WERI-Rb-1 (cell line): ENCODE measurements around the gene CTDP1.

Experiments used
- DNase-seq: peaks from one replicate; pipeline ENCODE4 v3.0.0-alpha.2; 2020
- H3K27ac ChIP-seq: fragments of 250-450 bp; sonication (Bioruptor Pico); 2 replicates; pipeline ENCODE4 v1.5.1; 2020; ENCODE audit warnings: mild to moderate bottlenecking, moderate library complexity
- H3K27me3 ChIP-seq: fragments of 250-450 bp; sonication (Bioruptor Pico); 2 replicates; pipeline ENCODE4 v1.5.1; 2021; ENCODE audit warnings: mild to moderate bottlenecking, low read depth, moderate library complexity; ENCODE audit not compliant: insufficient read depth, severe bottlenecking
- H3K36me3 ChIP-seq: fragments of 250-450 bp; sonication (Bioruptor Pico); 2 replicates; pipeline ENCODE4 v1.5.1; 2020; ENCODE audit warnings: mild to moderate bottlenecking, moderate library complexity
- H3K4me3 ChIP-seq: 2 replicates; pipeline ENCODE4 v1.5.1; 2011; ENCODE audit warnings: low read depth, mild to moderate bottlenecking, control low read depth, low read length
- H3K9me3 ChIP-seq: fragments of 250-450 bp; sonication (Bioruptor Pico); 2 replicates; pipeline ENCODE4 v1.5.1; 2021; ENCODE audit warnings: mild to moderate bottlenecking, moderate library complexity; ENCODE audit not compliant: severe bottlenecking
- TF ChIP-seq, protein P1 (sequence below): IDR thresholded peaks from 2 replicates; pipeline ENCODE4 v1.5.1; 2011; ENCODE audit warnings: low read depth, mild to moderate bottlenecking, control low read depth, inconsistent platforms, low read length

Gene CTDP1

GRCh38 chr18:79733986-79734770 is 54.6 kb downstream of the CTDP1 start:
- Histone ChIP-seq H3K4me3 (no peak overlapping the region), H3K9me3 (peaks cover 13% of the 10 kb centered on the region), H3K27me3 (no peaks in the 10 kb centered on the region), H3K36me3 (peaks cover 63% of the 10 kb centered on the region), H3K27ac (no peak overlapping the region)
- no peak for DNase-seq
- TF ChIP-seq, protein P1, sequence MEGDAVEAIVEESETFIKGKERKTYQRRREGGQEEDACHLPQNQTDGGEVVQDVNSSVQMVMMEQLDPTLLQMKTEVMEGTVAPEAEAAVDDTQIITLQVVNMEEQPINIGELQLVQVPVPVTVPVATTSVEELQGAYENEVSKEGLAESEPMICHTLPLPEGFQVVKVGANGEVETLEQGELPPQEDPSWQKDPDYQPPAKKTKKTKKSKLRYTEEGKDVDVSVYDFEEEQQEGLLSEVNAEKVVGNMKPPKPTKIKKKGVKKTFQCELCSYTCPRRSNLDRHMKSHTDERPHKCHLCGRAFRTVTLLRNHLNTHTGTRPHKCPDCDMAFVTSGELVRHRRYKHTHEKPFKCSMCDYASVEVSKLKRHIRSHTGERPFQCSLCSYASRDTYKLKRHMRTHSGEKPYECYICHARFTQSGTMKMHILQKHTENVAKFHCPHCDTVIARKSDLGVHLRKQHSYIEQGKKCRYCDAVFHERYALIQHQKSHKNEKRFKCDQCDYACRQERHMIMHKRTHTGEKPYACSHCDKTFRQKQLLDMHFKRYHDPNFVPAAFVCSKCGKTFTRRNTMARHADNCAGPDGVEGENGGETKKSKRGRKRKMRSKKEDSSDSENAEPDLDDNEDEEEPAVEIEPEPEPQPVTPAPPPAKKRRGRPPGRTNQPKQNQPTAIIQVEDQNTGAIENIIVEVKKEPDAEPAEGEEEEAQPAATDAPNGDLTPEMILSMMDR, result no peak

DNA sequence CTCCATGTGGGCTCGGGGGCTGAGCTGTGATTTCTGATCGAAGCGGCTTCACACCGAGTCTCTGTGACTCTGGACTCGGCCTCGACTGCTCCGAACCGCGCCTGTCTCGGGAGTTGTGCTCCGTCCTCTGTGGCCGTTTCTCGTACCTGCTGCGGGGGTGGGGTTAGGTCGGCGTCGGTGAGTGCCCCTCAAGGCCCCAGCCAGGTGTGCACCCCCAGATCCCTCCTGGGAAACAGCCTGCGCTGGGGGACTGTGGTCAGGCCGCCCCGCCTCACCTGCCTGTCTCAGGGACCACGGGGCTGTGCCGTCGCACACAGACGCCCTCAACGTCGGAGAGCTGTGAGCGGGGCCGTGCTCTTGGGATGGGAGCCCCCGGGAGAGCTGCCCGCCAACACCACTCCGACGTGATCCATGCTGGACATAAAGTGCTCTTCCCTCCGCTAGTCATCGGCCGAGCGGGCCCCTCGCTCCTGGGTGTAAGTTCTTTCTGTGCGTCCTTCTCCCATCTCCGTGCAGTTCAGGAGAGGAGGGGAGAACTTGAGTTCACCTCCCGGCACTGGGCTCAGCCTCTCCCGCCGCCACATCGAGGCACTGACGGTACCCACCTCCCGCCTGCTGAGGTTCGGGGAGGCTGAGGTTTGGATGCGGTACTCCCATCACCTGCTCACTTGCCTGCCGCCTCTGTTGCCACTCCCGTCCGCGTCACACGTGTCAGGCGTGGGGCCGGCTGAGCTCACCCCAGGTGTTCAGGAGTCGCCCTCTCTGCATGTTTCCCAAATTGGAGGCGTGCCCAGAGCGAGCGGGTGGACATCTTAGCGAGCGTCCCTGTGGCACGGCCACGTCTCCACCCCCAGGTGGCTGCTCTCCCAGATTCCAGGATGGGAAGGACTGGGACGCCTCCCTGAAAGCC is 55.7 kb downstream of the CTDP1 start:
- H3K27ac ChIP-seq, result no peak overlapping the region
- no peak overlapping the region for H3K4me3 ChIP-seq
- TF ChIP-seq, protein P1, result no peak
- peaks cover 55% of the 10 kb centered on the region for H3K36me3 ChIP-seq
- no peaks in the 10 kb centered on the region for H3K27me3 ChIP-seq
- H3K9me3 ChIP-seq, result peaks cover 13% of the 10 kb centered on the region
- DNase-seq, result no peak

GRCh38 chr18:79736230-79736629 is 56.6 kb downstream of the CTDP1 start:
- DNase-seq, result no peak
- Histone ChIP-seq H3K27ac (peak overlapping the region; percentile 20; the same call in 1 of the 2 replicates), H3K36me3 (peaks cover 56% of the 10 kb centered on the region), H3K27me3 (no peaks in the 10 kb centered on the region), H3K4me3 (no peak overlapping the region), H3K9me3 (peaks cover 11% of the 10 kb centered on the region)
- TF ChIP-seq, protein P1, result no peak

DNA sequence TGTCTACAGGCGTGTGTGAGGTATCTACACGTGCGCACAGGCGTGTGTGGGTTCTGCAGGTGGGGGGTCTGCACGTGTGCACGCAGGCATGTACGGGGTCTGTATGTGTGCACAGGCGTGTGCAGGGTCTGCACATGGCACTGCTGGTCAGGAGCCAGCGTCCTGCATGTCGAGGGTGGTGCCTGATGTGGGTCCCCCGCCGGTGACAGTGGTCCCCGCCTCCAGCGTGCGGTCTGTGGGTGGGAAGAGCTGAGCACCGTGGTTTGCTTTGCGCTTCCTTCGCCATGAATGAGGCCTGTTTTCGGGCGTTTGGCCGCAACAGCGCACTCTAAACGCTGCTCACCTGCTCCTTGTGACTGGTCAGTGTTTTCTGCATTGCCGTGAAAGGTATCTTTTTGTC is 57.2 kb downstream of the CTDP1 start:
- TF ChIP-seq, protein P1, result no peak
- H3K27ac ChIP-seq, result peak overlapping the region; percentile 40
- H3K36me3 ChIP-seq, result peaks cover 56% of the 10 kb centered on the region
- no peaks in the 10 kb centered on the region for H3K27me3 ChIP-seq
- peaks cover 7% of the 10 kb centered on the region for H3K9me3 ChIP-seq
- no peak for DNase-seq
- no peak overlapping the region for H3K4me3 ChIP-seq

DNA sequence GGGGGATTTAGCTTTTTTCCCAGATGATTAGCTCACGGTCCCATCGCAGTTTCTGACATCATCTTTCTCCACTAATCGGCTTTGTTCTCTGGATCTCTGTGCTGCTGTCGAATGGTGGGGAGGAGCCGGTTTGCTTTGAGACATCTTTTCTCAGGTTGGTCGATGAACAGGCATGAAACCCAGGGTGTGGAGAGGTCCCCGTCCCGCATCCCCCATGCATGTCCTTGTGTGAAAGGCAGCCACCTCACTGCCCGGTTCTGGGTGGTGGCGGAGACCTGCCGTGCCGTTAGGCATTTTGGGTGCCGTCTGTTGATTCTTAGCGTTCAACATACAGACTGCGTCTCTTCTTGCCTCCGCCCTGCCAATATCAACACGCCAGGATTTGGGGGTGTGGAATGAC is 57.8 kb downstream of the CTDP1 start:
- no peaks in the 10 kb centered on the region for H3K27me3 ChIP-seq
- DNase-seq, result peak; percentile 70
- H3K27ac ChIP-seq, result peak overlapping the region; percentile 66
- peaks cover 5% of the 10 kb centered on the region for H3K9me3 ChIP-seq
- TF ChIP-seq, protein P1, result no peak
- peak overlapping the region; percentile 26 for H3K4me3 ChIP-seq
- H3K36me3 ChIP-seq, result peaks cover 57% of the 10 kb centered on the region
